ENCODE measurements around the gene GRID2. TPM values are rescaled to one million over a fixed set of nuclear protein-coding genes. Genes with fewer than 3 reads are reported as not detected.

GRID2 gene
- total and polyA plus RNA-seq, 12 donors: 0.55 to 4.0 (median 2.0) TPM

DNA sequence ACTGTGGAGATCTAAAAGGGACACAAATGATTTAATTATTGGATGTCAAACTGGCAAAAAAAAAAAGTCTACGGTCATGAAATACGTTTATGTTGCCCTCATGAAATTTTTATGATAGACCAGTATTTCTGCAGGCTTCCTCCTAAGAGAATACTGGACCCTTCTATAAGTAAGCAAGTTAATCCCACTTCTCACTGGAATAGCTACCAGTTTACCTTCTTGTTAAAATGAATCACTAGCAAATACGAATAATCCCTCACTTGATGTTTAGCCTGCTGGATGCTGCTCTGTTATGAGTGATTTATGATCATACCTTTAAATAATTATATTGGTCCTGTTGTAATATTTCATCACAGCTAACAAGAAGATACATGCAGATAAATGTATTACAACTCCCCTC, 39.6 kb upstream of the GRID2 start:
- Histone ChIP-seq H3K36me3 (replicated peaks in 1 of 2) (no peaks in the 10 kb centered on the region), H3K27ac (no peak overlapping the region), H3K27me3 (no peaks in the 10 kb centered on the region), H3K9me3 (replicated peaks in 1 of 3) (no peaks in the 10 kb centered on the region), H3K4me3 (no peak overlapping the region), H3K4me1 (replicated peaks in 1 of 2) (no peaks in the 10 kb centered on the region)
- TF ChIP-seq POLR2A (IDR thresholded peaks at IDR 0.05): no peak
- TF ChIP-seq, protein P1, sequence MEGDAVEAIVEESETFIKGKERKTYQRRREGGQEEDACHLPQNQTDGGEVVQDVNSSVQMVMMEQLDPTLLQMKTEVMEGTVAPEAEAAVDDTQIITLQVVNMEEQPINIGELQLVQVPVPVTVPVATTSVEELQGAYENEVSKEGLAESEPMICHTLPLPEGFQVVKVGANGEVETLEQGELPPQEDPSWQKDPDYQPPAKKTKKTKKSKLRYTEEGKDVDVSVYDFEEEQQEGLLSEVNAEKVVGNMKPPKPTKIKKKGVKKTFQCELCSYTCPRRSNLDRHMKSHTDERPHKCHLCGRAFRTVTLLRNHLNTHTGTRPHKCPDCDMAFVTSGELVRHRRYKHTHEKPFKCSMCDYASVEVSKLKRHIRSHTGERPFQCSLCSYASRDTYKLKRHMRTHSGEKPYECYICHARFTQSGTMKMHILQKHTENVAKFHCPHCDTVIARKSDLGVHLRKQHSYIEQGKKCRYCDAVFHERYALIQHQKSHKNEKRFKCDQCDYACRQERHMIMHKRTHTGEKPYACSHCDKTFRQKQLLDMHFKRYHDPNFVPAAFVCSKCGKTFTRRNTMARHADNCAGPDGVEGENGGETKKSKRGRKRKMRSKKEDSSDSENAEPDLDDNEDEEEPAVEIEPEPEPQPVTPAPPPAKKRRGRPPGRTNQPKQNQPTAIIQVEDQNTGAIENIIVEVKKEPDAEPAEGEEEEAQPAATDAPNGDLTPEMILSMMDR (IDR thresholded peaks at IDR 0.05): no peak
- intact Hi-C loops (cut with DNase I): no loop called here
- DNase-seq: no peak
- 78 to 83% (median 79%) methylated on average over 3 of the region's 3 CpGs for WGBS, 4 donors

DNA sequence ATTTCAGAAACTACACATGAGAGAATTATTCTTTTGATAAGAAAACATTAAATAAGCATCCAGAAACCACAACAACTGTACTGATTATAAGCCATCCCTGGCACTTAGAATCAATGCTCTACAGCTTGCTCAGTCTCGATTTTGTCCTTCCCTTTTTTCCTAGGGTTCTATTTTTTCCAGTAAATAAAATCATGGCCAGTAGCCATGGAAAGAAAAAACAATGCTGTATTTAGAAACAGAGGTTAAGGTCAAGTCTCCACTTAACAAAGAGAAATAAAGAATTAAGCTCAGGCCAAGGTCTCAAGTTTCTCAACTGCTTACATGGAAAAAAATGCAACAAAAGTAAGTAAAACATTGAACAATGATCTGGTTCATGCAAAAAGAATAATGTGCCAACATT, 38.7 kb upstream of the GRID2 start:
- Histone ChIP-seq H3K36me3 (replicated peaks in 1 of 2) (no peaks in the 10 kb centered on the region), H3K4me3 (no peak overlapping the region), H3K4me1 (replicated peaks in 1 of 2) (no peaks in the 10 kb centered on the region), H3K9me3 (replicated peaks in 1 of 3) (no peaks in the 10 kb centered on the region), H3K27ac (no peak overlapping the region), H3K27me3 (no peaks in the 10 kb centered on the region)
- WGBS, 4 donors: 6 to 26% (median 15%) methylated on average over 1 of the region's 1 CpG
- no peak for DNase-seq
- no peak for TF ChIP-seq POLR2A (IDR thresholded peaks at IDR 0.05)
- TF ChIP-seq, protein P1 (IDR thresholded peaks at IDR 0.05): no peak
- intact Hi-C loops (cut with DNase I): no loop called here

DNA sequence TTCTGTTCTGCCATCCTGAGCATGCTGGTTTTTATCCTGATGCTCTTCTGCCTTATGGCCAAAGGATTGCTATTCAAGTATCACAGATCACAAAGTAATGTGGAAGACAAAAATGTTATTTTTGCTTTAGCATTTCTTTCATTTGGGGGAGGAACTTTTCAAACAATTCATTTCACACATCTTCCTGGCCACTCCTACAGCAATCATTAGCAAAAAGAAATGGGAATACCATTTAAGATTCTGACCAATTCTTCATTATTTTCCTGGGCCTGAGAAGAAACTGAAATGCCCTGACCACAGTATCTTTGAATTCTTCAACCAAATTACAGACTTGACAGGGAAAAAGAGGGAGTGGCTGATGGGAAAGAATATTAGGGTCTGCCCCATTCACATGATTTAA, 38.0 kb upstream of the GRID2 start:
- Histone ChIP-seq H3K27ac (no peak overlapping the region), H3K36me3 (replicated peaks in 1 of 2) (no peaks in the 10 kb centered on the region), H3K4me1 (replicated peaks in 1 of 2) (no peaks in the 10 kb centered on the region), H3K27me3 (no peaks in the 10 kb centered on the region), H3K9me3 (replicated peaks in 1 of 3) (no peaks in the 10 kb centered on the region), H3K4me3 (no peak overlapping the region)
- TF ChIP-seq POLR2A (IDR thresholded peaks at IDR 0.05): no peak
- TF ChIP-seq, protein P1 (IDR thresholded peaks at IDR 0.05): no peak
- no peak for DNase-seq
- intact Hi-C loops (cut with DNase I): no loop called here

DNA sequence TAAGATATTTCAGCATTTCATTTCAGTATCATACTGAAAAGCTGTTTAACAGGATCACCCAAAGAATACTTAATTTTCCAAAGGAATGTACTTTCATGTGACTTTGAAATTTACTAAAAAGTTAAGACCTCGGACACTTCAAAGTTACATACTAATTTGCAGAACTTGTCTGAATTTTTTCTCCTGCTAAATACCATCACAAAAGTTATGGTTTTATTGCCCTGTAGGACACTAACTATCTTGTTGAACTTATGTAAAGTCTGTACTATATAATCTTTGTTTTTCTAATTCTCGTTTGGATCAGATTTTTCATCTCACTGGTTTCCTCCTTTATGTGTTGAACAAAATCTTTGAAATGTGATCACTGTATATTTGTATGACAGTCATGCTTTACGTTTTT, 37.2 kb upstream of the GRID2 start:
- Histone ChIP-seq H3K4me3 (no peak overlapping the region), H3K27me3 (no peaks in the 10 kb centered on the region), H3K4me1 (replicated peaks in 1 of 2) (no peaks in the 10 kb centered on the region), H3K9me3 (replicated peaks in 1 of 3) (no peaks in the 10 kb centered on the region), H3K27ac (no peak overlapping the region), H3K36me3 (replicated peaks in 1 of 2) (no peaks in the 10 kb centered on the region)
- intact Hi-C loops (cut with DNase I): no loop called here
- TF ChIP-seq, protein P1 (IDR thresholded peaks at IDR 0.05): no peak
- no peak for TF ChIP-seq POLR2A (IDR thresholded peaks at IDR 0.05)
- 66 to 74% (median 73%) methylated on average over 3 of the region's 3 CpGs for WGBS, 4 donors
- no peak for DNase-seq
